Sigmoid colon (tissue), 4 donors: Measurements from ENCODE around the gene SEMA4A.

Source experiments
- POLR2AphosphoS5 ChIP-seq, 4 donors: sonication (generic); formaldehyde crosslinking; IDR thresholded peaks; one replicate each; pipeline ENCODE4 v1.6.1; 2017; ENCODE audit warnings: antibody characterized with exemption in 4 of 4
- TF ChIP-seq, protein P1 (sequence below), 4 experiments: fragments of 450-650 bp in 3 of 4; fragments of 200-600 bp in 1 of 4; IDR thresholded peaks; one replicate each; pipeline ENCODE4 v1.5.1; 2016 to 2019; ENCODE audit warnings: antibody characterized with exemption in 4 of 4, mild to moderate bottlenecking in 3 of 4, moderate library complexity in 2 of 4

DNA sequence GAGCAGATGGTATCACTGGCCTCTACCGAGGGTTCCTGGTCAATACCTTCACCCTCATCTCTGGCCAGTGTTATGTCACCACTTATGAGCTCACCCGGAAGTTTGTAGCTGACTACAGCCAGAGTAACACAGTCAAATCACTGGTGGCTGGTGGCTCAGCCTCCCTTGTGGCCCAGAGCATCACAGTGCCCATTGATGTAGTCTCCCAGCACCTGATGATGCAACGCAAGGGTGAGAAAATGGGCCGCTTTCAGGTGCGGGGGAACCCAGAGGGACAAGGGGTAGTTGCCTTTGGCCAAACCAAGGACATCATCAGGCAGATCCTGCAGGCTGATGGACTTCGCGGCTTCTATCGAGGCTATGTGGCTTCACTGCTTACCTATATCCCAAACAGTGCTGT lies 46.7 kb downstream of the SEMA4A start:
- TF ChIP-seq, protein P1, sequence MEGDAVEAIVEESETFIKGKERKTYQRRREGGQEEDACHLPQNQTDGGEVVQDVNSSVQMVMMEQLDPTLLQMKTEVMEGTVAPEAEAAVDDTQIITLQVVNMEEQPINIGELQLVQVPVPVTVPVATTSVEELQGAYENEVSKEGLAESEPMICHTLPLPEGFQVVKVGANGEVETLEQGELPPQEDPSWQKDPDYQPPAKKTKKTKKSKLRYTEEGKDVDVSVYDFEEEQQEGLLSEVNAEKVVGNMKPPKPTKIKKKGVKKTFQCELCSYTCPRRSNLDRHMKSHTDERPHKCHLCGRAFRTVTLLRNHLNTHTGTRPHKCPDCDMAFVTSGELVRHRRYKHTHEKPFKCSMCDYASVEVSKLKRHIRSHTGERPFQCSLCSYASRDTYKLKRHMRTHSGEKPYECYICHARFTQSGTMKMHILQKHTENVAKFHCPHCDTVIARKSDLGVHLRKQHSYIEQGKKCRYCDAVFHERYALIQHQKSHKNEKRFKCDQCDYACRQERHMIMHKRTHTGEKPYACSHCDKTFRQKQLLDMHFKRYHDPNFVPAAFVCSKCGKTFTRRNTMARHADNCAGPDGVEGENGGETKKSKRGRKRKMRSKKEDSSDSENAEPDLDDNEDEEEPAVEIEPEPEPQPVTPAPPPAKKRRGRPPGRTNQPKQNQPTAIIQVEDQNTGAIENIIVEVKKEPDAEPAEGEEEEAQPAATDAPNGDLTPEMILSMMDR (IDR thresholded peaks at IDR 0.05), result no peak
- TF ChIP-seq POLR2AphosphoS5 (IDR thresholded peaks at IDR 0.05), result no peak
